Ovary (tissue), 9 donors: ENCODE results near the gene THPO. TPM values are rescaled to one million over a fixed set of nuclear protein-coding genes. Genes with fewer than 3 reads are reported as not detected.
A peak's percentile ranks its signal among the peaks of the same experiment; 100 is the strongest.

Experiments used
- DNase-seq, 5 donors: peaks; one replicate each; pipeline ENCODE4 v3.0.0-alpha.2; 2019 to 2020
- H3K27ac ChIP-seq, 2 donors: fragments of 200-600 bp; one replicate each; pipeline versions ENCODE4 v1.5.1 to v1.8.0; 2019 to 2022
- H3K27me3 ChIP-seq: fragments of 200-600 bp; one replicate; pipeline ENCODE4 v1.8.0; 2022
- H3K36me3 ChIP-seq: fragments of 200-600 bp; sonication (generic); one replicate; pipeline ENCODE4 v1.5.1; 2019
- H3K4me1 ChIP-seq: one replicate; pipeline ENCODE4 v1.8.1; 2013; ENCODE audit warnings: mild to moderate bottlenecking, moderate library complexity; ENCODE audit not compliant: insufficient read depth
- H3K4me3 ChIP-seq: fragments of 200-600 bp; sonication (generic); one replicate; pipeline ENCODE4 v1.5.1; 2017
- H3K9me3 ChIP-seq, 2 donors: fragments of 200-600 bp in 1 of 2; sonication (generic) in 1 of 2; one replicate each; pipeline versions ENCODE4 v1.5.1 to v1.8.1; 2013 to 2019; ENCODE audit warnings: mild to moderate bottlenecking in 1 of 2, moderate library complexity in 1 of 2
- CTCF ChIP-seq, 3 donors: fragments of 450-650 bp in 2 of 3; fragments of 200-600 bp in 1 of 3; IDR thresholded peaks; one replicate each; pipeline versions ENCODE4 v1.5.1 to v1.8.0; 2016 to 2022; ENCODE audit warnings: antibody characterized with exemption in 3 of 3, mild to moderate bottlenecking in 1 of 3
- EP300 ChIP-seq: sonication (generic); formaldehyde crosslinking; IDR thresholded peaks from one replicate; pipeline ENCODE4 v1.6.1; 2017; ENCODE audit warnings: antibody characterized with exemption
- POLR2A ChIP-seq: fragments of 450-650 bp; IDR thresholded peaks from one replicate; pipeline ENCODE4 v1.6.1; 2017; ENCODE audit warnings: antibody characterized with exemption, mild to moderate bottlenecking, moderate library complexity
- WGBS, 3 donors: extraction: QIAGEN DNeasy Blood & Tissue Kit in 1 of 3; methylation state at CpG; one replicate each; pipeline versions ENCODE4 v1.1.5 to v1.1.7; 2013 to 2017; 5-methylcytosine and 5-hydroxymethylcytosine counted together
- intact Hi-C, 4 donors: fragments of 100-400 bp; cut with DNase I; formaldehyde crosslinking; loops; one replicate each; pipeline versions ENCODE4 v1.11.0 to v1.15.1; 2022 to 2023
- polyA plus RNA-seq, 2 donors: library from polyadenylated mRNA; stranded (reverse); fragments of 200-250 nt in 1 of 2; fragments of 350-450 nt in 1 of 2; fragmentation: Illumina TruSeq in 1 of 2; extraction: RNeasy Lipid Tissue Mini Kit (QIAGEN cat#74804) in 1 of 2; gene quantifications; one replicate each; pipeline ENCODE4 v1.2.3, GENCODE V29; 2013 to 2014
- total RNA-seq, 7 donors: library from RNA; depleted of rRNA in 2 of 7; stranded (reverse); fragments of >200 nt in 2 of 7; fragmentation: NEBNext Ultra II Directional in 3 of 7; extraction: Animal tissue kit (Norgen Biotek cat#: 25700) in 3 of 7; gene quantifications; one replicate each; pipeline versions ENCODE4 v1.1.0 to v1.2.4, GENCODE V29; 2016 to 2023
- donor health status: DM: no; HTN: no; CAD: no; lungs with moderate emphysema.
- donor health status: DM: no; HTN: no; CAD: no.
- donor health status: Bipolar disorder and iron deficiency.
- donor health status: DM: yes; HTN: yes; CAD: no.
- donor health status: DM: no; HTN: no; CAD: no.
- donor health status: DM: yes; HTN: yes; CAD: no.

THPO gene
- total and polyA plus RNA-seq, 9 donors, result 0.34 to 2.0 (median 1.2) TPM

- WGBS, 3 donors, result 83 to 86% (median 86%) methylated on average over 5 of the region's 5 CpGs
- no peaks in the 10 kb centered on the region for H3K36me3 ChIP-seq
- no peak for TF ChIP-seq CTCF (IDR thresholded peaks at IDR 0.05)
- TF ChIP-seq POLR2A, result no peak
- TF ChIP-seq EP300, result no peak
- intact Hi-C loops, result loop anchor here in 1 of 4 donors (10.0 kb wide), 1 partner anchor 52 kb away; the partner anchor contains the start of gene EIF4G1
- H3K4me3 ChIP-seq, result no peak overlapping the region
- peaks cover 4% of the 10 kb centered on the region for H3K4me1 ChIP-seq
- H3K27ac ChIP-seq, result no peak overlapping the region
- no peaks in the 10 kb centered on the region for H3K9me3 ChIP-seq
- DNase-seq, result no peak
- H3K27me3 ChIP-seq, result no peaks in the 10 kb centered on the region
Observed at GRCh38 chr3:184366619-184367289, 11.3 kb downstream of the THPO start.

- 0% methylated on average over 53 to 68 of the region's 68 CpGs for WGBS, 3 donors
- H3K36me3 ChIP-seq, result no peaks in the 10 kb centered on the region
- DNase-seq, result peak; percentile 95 to 98 (median 97)
- H3K27me3 ChIP-seq, result no peaks in the 10 kb centered on the region
- intact Hi-C loops, result loop anchor here in 1 of 4 donors (10.0 kb wide), 1 partner anchor 48 kb away; the partner anchor contains the start of gene EIF4G1
- H3K4me3 ChIP-seq, result peak overlapping the region; percentile 76
- H3K4me1 ChIP-seq, result peaks cover 19% of the 10 kb centered on the region
- TF ChIP-seq CTCF (IDR thresholded peaks at IDR 0.05) (peak in 2 of 3 donors; percentile 69 to 74), POLR2A (peak; percentile 79), EP300 (no peak)
- H3K27ac ChIP-seq, result peak overlapping the region; percentile 95 to 100
- H3K9me3 ChIP-seq, result no peaks in the 10 kb centered on the region
Observed at GRCh38 chr3:184362668-184363546, 15.1 kb downstream of the THPO start.

GRCh38 chr3:184361932-184362667 lies 15.9 kb downstream of the THPO start:
- DNase-seq, result peak in 2 of 5 donors; percentile 83
- WGBS, 3 donors, result 0% methylated on average over 35 to 38 of the region's 38 CpGs
- intact Hi-C loops, result loop anchor here in 1 of 4 donors (10.0 kb wide), 1 partner anchor 47 kb away; the partner anchor contains the start of gene EIF4G1

More at GRCh38 chr3:184361932-184362667, 15.9 kb downstream of the THPO start:
- no peak for TF ChIP-seq POLR2A
- no peak for TF ChIP-seq EP300
- no peak for TF ChIP-seq CTCF (IDR thresholded peaks at IDR 0.05)
- Histone ChIP-seq H3K4me1 (peaks cover 19% of the 10 kb centered on the region), H3K27ac (peak overlapping the region; percentile 95 to 100), H3K36me3 (no peaks in the 10 kb centered on the region), H3K27me3 (no peaks in the 10 kb centered on the region), H3K9me3 (no peaks in the 10 kb centered on the region), H3K4me3 (peak overlapping the region; percentile 76)
